ENCODE data around the gene KCNK1. TPM values are rescaled to one million over a fixed set of nuclear protein-coding genes. Genes with fewer than 3 reads are reported as not detected.

KCNK1 gene
- total RNA-seq, 4 donors from 2014 or later = 1.2 to 2.8 (median 1.7) TPM

DNA sequence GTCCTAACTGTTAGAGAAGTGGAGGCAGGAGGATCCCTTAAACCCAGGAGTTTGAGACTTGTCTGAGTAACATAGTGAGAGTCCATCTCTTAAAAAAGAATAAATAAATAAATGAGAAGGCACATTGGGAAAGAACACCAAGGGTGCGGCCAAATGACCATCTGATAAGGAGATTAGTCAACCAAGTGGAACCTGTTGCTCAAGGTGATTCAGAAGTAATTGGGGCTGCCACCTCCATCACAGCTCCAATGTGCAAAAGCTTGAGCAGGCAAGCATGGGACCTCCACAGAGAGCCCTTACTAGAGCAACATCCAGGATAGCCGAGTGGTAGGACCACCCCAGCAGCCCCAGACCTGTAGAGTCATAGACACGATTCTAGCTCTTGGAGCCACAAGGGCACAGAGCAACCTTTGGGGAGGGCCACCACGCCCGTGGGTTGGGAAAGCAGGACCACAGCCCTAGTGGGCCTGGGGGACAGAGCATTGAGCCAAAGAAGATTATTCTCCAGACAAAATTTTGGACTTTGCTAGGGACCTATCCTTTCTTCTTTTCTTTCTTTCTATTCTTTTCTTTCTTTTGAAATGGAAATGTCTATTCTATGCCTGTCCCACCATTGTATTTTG, 40.9 kb downstream of the KCNK1 start:
- TF ChIP-seq, protein P1, sequence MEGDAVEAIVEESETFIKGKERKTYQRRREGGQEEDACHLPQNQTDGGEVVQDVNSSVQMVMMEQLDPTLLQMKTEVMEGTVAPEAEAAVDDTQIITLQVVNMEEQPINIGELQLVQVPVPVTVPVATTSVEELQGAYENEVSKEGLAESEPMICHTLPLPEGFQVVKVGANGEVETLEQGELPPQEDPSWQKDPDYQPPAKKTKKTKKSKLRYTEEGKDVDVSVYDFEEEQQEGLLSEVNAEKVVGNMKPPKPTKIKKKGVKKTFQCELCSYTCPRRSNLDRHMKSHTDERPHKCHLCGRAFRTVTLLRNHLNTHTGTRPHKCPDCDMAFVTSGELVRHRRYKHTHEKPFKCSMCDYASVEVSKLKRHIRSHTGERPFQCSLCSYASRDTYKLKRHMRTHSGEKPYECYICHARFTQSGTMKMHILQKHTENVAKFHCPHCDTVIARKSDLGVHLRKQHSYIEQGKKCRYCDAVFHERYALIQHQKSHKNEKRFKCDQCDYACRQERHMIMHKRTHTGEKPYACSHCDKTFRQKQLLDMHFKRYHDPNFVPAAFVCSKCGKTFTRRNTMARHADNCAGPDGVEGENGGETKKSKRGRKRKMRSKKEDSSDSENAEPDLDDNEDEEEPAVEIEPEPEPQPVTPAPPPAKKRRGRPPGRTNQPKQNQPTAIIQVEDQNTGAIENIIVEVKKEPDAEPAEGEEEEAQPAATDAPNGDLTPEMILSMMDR (IDR thresholded peaks at IDR 0.05) = no peak
- TF ChIP-seq POLR2AphosphoS5 (IDR thresholded peaks at IDR 0.05) = no peak
- no peak for TF ChIP-seq EP300 (IDR thresholded peaks at IDR 0.05)
- TF ChIP-seq POLR2A (IDR thresholded peaks at IDR 0.05; ENCODE audit: low read depth) = no peak
- 81% methylated on average over 5 of the region's 5 CpGs for WGBS

DNA sequence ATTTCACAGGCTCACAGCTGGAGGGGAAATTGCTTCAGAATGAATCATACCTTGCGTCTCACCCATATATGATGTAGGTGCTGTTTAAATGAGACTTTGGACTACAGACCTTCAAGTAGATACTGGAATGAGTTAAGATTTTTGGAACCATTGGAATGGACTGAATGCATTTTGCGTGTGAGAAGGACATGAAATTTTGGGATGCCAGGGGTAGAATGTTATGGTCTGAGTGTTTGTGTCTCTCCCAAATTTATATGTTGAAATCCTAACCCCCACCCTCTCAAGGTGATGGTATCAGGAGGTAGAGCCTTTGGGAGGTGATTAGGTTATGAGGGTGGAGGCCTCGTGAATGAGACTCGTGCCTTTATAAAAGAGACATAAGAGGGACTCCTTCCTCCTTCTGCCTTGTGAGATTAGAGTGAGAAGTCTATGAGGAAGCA, 41.4 kb downstream of the KCNK1 start:
- WGBS = 96% methylated on average over 4 of the region's 4 CpGs
- Histone ChIP-seq H3K9me3 (no peaks in the 10 kb centered on the region), H3K36me3 (no peaks in the 10 kb centered on the region), H3K4me1 (no peaks in the 10 kb centered on the region), H3K4me3 (no peak overlapping the region), H3K27me3 (no peaks in the 10 kb centered on the region), H3K27ac (replicated peaks in 1 of 4) (no peak overlapping the region)
- intact Hi-C loops (cut with DNase I) = no loop called here
- TF ChIP-seq EP300 (IDR thresholded peaks at IDR 0.05) (no peak), POLR2A (IDR thresholded peaks at IDR 0.05; ENCODE audit: low read depth) (no peak), POLR2AphosphoS5 (IDR thresholded peaks at IDR 0.05) (no peak)
- TF ChIP-seq, protein P1 (IDR thresholded peaks at IDR 0.05) = no peak
- no peak for DNase-seq (ENCODE audit: extremely low spot score)

More for the DNA sequence above, 40.9 kb downstream of the KCNK1 start:
- Histone ChIP-seq H3K4me1 (no peaks in the 10 kb centered on the region), H3K27ac (replicated peaks in 1 of 4) (no peak overlapping the region), H3K36me3 (no peaks in the 10 kb centered on the region), H3K9me3 (peaks cover 0 to 1% (median under 1%) of the 10 kb centered on the region in 4 donors), H3K27me3 (no peaks in the 10 kb centered on the region), H3K4me3 (no peak overlapping the region)
- intact Hi-C loops (cut with DNase I) = no loop called here
- no peak for DNase-seq (ENCODE audit: extremely low spot score)

DNA sequence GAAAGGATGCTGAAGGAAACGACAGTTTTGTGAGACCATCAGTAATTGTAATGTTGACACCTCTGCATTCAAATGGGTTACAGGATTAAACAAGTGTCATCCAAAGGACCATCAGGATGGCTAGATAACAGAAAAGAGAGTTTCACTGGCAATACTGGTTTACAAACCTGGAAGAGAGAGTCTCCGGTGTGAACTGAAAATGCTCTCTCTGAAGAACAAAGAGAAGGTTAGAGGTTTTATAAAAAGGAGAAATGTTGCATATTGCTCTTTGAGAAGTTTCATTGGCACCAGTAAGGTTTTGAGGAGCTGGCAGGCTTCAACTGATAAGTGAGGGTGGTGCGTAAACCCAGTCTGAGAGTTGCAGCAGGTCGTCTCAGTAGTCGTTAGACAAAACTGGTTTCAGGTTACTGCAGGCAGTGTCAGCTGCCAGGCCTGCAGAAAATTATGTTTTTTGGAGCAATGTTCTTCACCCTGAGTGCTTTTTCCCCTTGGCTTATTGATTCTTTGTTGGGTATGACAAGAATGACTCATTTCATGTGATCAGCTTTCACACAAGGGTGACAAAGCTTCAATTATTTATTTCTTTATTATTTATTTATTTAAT, 42.2 kb downstream of the KCNK1 start:
- no peaks in the 10 kb centered on the region for H3K36me3 ChIP-seq
- no peaks in the 10 kb centered on the region for H3K9me3 ChIP-seq
- H3K4me3 ChIP-seq = no peak overlapping the region
- no peak for DNase-seq (ENCODE audit: extremely low spot score)
- no peak overlapping the region for H3K27ac ChIP-seq (replicated peaks in 1 of 4)
- intact Hi-C loops (cut with DNase I) = no loop called here
- 65% methylated on average over 5 of the region's 5 CpGs for WGBS
- no peaks in the 10 kb centered on the region for H3K4me1 ChIP-seq
- no peaks in the 10 kb centered on the region for H3K27me3 ChIP-seq
- TF ChIP-seq POLR2AphosphoS5 (IDR thresholded peaks at IDR 0.05) = no peak
- no peak for TF ChIP-seq POLR2A (IDR thresholded peaks at IDR 0.05; ENCODE audit: low read depth)
- TF ChIP-seq EP300 (IDR thresholded peaks at IDR 0.05) = no peak
- TF ChIP-seq, protein P1 (IDR thresholded peaks at IDR 0.05) = no peak

DNA sequence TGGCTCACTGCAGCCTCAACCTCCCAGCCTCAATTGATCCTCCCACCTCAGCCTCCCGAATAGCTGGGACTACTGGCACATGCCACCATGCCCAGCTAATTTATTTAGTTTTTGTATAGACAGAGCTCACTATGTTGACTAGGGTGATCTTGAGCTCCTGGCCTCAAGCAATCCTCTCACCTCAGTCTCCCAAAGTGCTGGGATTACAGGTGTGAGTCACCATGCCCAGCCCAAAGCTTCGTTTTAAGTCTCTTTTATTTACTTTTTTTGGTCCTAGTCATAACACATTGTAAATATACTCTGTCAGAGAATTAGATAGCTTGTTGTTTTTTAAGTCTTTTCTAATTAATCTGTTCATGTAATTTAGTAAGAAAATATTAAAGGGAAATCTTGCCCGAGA, 42.8 kb downstream of the KCNK1 start:
- Histone ChIP-seq H3K4me1 (no peaks in the 10 kb centered on the region), H3K27ac (replicated peaks in 1 of 4) (no peak overlapping the region), H3K27me3 (no peaks in the 10 kb centered on the region), H3K9me3 (no peaks in the 10 kb centered on the region), H3K4me3 (no peak overlapping the region), H3K36me3 (no peaks in the 10 kb centered on the region)
- 94% methylated on average over 3 of the region's 3 CpGs for WGBS
- TF ChIP-seq POLR2AphosphoS5 (IDR thresholded peaks at IDR 0.05) (no peak), EP300 (IDR thresholded peaks at IDR 0.05) (no peak), POLR2A (IDR thresholded peaks at IDR 0.05; ENCODE audit: low read depth) (no peak)
- TF ChIP-seq, protein P1 (IDR thresholded peaks at IDR 0.05) = no peak
- DNase-seq (ENCODE audit: extremely low spot score) = no peak
- intact Hi-C loops (cut with DNase I) = no loop called here
